ENCODE data around the gene HOMER2. TPM values are rescaled to one million over a fixed set of nuclear protein-coding genes. Genes with fewer than 3 reads are reported as not detected.

The HOMER2 gene
- total RNA-seq, 1 donor from 2014 or later, result 9.4 TPM

- intact Hi-C loops (cut with micrococcal nuclease), result no loop called here
- POLR2A ChIA-PET, result no interaction called here
- no peak for ATAC-seq (ENCODE audit: low read depth)
- TF ChIP-seq, protein P1, sequence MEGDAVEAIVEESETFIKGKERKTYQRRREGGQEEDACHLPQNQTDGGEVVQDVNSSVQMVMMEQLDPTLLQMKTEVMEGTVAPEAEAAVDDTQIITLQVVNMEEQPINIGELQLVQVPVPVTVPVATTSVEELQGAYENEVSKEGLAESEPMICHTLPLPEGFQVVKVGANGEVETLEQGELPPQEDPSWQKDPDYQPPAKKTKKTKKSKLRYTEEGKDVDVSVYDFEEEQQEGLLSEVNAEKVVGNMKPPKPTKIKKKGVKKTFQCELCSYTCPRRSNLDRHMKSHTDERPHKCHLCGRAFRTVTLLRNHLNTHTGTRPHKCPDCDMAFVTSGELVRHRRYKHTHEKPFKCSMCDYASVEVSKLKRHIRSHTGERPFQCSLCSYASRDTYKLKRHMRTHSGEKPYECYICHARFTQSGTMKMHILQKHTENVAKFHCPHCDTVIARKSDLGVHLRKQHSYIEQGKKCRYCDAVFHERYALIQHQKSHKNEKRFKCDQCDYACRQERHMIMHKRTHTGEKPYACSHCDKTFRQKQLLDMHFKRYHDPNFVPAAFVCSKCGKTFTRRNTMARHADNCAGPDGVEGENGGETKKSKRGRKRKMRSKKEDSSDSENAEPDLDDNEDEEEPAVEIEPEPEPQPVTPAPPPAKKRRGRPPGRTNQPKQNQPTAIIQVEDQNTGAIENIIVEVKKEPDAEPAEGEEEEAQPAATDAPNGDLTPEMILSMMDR (IDR thresholded peaks at IDR 0.05), result no peak
- DNase-seq, result no peak
- Mint-ChIP-seq H3K4me1 (no peaks in the 10 kb centered on the region), H3K27ac (no peak overlapping the region), H3K4me3 (no peak overlapping the region), H3K27me3 (no peaks in the 10 kb centered on the region), H3K36me3 (ENCODE audit: low read depth) (no peaks in the 10 kb centered on the region), H3K9me3 (no peaks in the 10 kb centered on the region)
- CTCF ChIA-PET, result interaction anchor here (0.7 kb wide), 1 partner anchor 40 kb away, joined by 3 read pairs; no protein-coding TSS in a partner anchor
These were observed 18.9 kb upstream of the HOMER2 start for GRCh38 chr15:82971218-82971984.

- Mint-ChIP-seq H3K27me3 (no peaks in the 10 kb centered on the region), H3K9me3 (no peaks in the 10 kb centered on the region), H3K4me1 (no peaks in the 10 kb centered on the region), H3K27ac (no peak overlapping the region), H3K4me3 (no peak overlapping the region), H3K36me3 (ENCODE audit: low read depth) (no peaks in the 10 kb centered on the region)
- DNase-seq, result no peak
- no peak for ATAC-seq (ENCODE audit: low read depth)
- ChIA-PET CTCF (interaction anchor here (0.7 kb wide), 1 partner anchor 41 kb away, joined by 3 read pairs; no protein-coding TSS in a partner anchor), POLR2A (no interaction called here)
- TF ChIP-seq, protein P1 (IDR thresholded peaks at IDR 0.05), result no peak
- intact Hi-C loops (cut with micrococcal nuclease), result no loop called here
These were observed 18.2 kb upstream of the HOMER2 start for GRCh38 chr15:82970696-82971095.

- H3K36me3 Mint-ChIP-seq (ENCODE audit: low read depth), result no peaks in the 10 kb centered on the region
- POLR2A ChIA-PET, result no interaction called here
- no peak overlapping the region for H3K27ac Mint-ChIP-seq
- DNase-seq (no peak), ATAC-seq (ENCODE audit: low read depth) (no peak)
- H3K4me3 Mint-ChIP-seq, result no peak overlapping the region
- intact Hi-C loops (cut with micrococcal nuclease), result no loop called here
- no peaks in the 10 kb centered on the region for H3K9me3 Mint-ChIP-seq
- TF ChIP-seq, protein P1 (IDR thresholded peaks at IDR 0.05), result no peak
- H3K27me3 Mint-ChIP-seq, result no peaks in the 10 kb centered on the region
- CTCF ChIA-PET, result no interaction called here
- H3K4me1 Mint-ChIP-seq, result no peaks in the 10 kb centered on the region
These were observed 17.7 kb upstream of the HOMER2 start for GRCh38 chr15:82970078-82970686.

DNA sequence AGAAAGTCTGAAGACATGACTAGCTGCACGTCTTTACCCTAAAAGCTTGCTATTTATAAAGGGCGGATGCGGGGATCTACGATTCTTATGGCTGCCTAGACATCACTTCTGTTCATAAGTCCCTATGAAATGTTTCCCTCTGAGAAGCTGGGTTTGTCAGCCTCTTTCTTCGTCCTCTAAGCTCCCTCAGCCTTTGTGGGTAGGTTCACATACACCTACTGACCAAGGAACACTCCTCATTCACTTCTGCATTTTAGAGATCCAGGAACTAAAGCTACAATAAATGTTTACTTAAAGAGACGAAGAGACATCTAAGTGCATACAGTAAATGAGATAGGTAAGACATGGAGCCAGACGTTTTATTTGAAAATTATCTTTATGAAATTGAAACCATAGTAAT, 16.8 kb upstream of the HOMER2 start:
- DNase-seq, result no peak
- intact Hi-C loops (cut with micrococcal nuclease), result no loop called here

DNA sequence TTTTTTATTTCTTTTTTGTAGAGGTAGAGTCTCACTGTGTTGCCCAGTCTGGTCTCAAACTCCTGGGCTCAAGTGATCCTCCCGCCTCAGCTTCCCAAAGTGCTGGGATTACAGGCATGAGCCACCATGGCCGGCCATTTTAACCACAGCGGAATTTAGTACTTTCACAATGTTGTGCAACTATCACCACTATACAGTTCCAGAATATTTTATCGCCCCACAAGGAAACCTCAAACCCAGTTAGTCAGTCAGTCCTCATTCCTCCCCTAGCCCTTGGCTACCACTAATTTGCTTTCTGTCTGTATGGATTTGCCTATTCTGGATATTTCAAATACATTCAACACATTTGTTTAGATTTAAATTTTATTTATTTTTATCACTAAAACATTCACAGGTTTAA, 15.5 kb upstream of the HOMER2 start:
- POLR2A ChIA-PET, result no interaction called here
- no peaks in the 10 kb centered on the region for H3K27me3 Mint-ChIP-seq
- H3K4me1 Mint-ChIP-seq, result no peaks in the 10 kb centered on the region
- DNase-seq, result no peak
- H3K27ac Mint-ChIP-seq, result no peak overlapping the region
- TF ChIP-seq, protein P1 (IDR thresholded peaks at IDR 0.05), result no peak
- intact Hi-C loops (cut with micrococcal nuclease), result no loop called here
- no peak overlapping the region for H3K4me3 Mint-ChIP-seq
- CTCF ChIA-PET, result no interaction called here
- no peaks in the 10 kb centered on the region for H3K9me3 Mint-ChIP-seq
- H3K36me3 Mint-ChIP-seq (ENCODE audit: low read depth), result no peaks in the 10 kb centered on the region
- ATAC-seq (ENCODE audit: low read depth), result no peak

More for the DNA sequence above, 16.8 kb upstream of the HOMER2 start:
- Mint-ChIP-seq H3K4me3 (no peak overlapping the region), H3K4me1 (no peaks in the 10 kb centered on the region), H3K27ac (no peak overlapping the region), H3K9me3 (no peaks in the 10 kb centered on the region), H3K27me3 (no peaks in the 10 kb centered on the region), H3K36me3 (ENCODE audit: low read depth) (no peaks in the 10 kb centered on the region)
- TF ChIP-seq, protein P1 (IDR thresholded peaks at IDR 0.05), result no peak
- ChIA-PET CTCF (no interaction called here), POLR2A (no interaction called here)
- no peak for ATAC-seq (ENCODE audit: low read depth)

Measured in activated B cell treated with CpG ODN at 0.5 μM for 24 hours (primary cell).